ENCODE results near the gene TRNAU1AP. TPM values are rescaled to one million over a fixed set of nuclear protein-coding genes. Genes with fewer than 3 reads are reported as not detected.

Gene TRNAU1AP
- total and polyA plus RNA-seq, 2 of the 13 experiments (the other 11 are each of a cell fraction or from before 2014, with no cell fraction given) = 29.0 to 42.9 TPM

GRCh38 chr1:28505406-28506187 lies 47.3 kb upstream of the TRNAU1AP start, which contains the start of gene RCC1:
Gene RCC1 (plus strand): TSS chr1:28506043. CDS start chr1:28529867, 23,824 bp downstream.
- H2AFZ ChIP-seq (ENCODE audit: low read length) = peak within 1 kb of the TSS; percentile 8
- TSS peak; percentile 98 for BruUV-seq (replicated peaks)
- CTCF ChIA-PET (ENCODE audit: low intra/inter-chr PET ratio, low total read pairs) = interaction anchor here (1.0 kb wide), 1 partner anchor 260 kb away, joined by 3 read pairs; no protein-coding TSS in a partner anchor
- POLR2A ChIA-PET = interaction anchor here (0.6 to 5.8 kb wide), 30 partner anchors 8 to 780 kb away, joined by 3 to 62 read pairs (median 3); partner anchors contain the start of genes ATP5IF1, FAM76A, GMEB1 and MED18
- WGBS (ENCODE audit: low lambda C conversion rate) = under 1% methylated on average over 37 of the region's 41 CpGs
- H3K4me1 ChIP-seq (ENCODE audit: insufficient read depth, low read length) = peaks cover 36% of the 10 kb centered on the region
- H3K36me3 ChIP-seq (replicated peaks in 1 of 2; ENCODE audit: control insufficient read depth in 1 of 2, insufficient read depth in 2 of 2, low read length in 2 of 2) = peaks cover 8 to 40% of the 10 kb centered on the region in 2 experiments
- H3K9ac ChIP-seq (ENCODE audit: insufficient read depth, low read depth, low read length) = peak within 1 kb of the TSS; percentile 99
- intact Hi-C loops (cut with micrococcal nuclease; ENCODE audit: unreplicated experiment) = no loop called here
- no peaks in the 10 kb centered on the region; a peak in 1 of 5 replicates for H3K27me3 ChIP-seq (ENCODE audit: control insufficient read depth in 1 of 2, insufficient read depth in 2 of 2, low read length in 2 of 2)
- peak within 1 kb of the TSS; percentile 95 to 97 (median 96) for H3K4me3 ChIP-seq (replicated peaks in 1 of 3; ENCODE audit: insufficient read depth in 1 of 3, low read depth in 2 of 3, low read length in 3 of 3)
- H3K4me2 ChIP-seq (ENCODE audit: low read depth, low read length) = peak within 1 kb of the TSS; percentile 88
- H3K27ac ChIP-seq (ENCODE audit: extremely low read length, insufficient read depth, low read length) = peak within 1 kb of the TSS; percentile 86
- ATAC-seq (peak; percentile 83), FAIRE-seq (peak; percentile 97), DNase-seq (ENCODE audit: low spot score) (peak; percentile 99)
- H3K79me2 ChIP-seq (ENCODE audit: insufficient read depth, low read length) = peaks cover 49% of the 10 kb centered on the region
- peaks cover 19% of the 10 kb centered on the region for H4K20me1 ChIP-seq (ENCODE audit: insufficient read depth, low read length)
- in situ Hi-C loops (cut with HindIII; ENCODE audit: extremely low pct_ligation_motif_present, low pct_unique_long_range_greater_than_20kb) = no loop called here
- H3K9me3 ChIP-seq (ENCODE audit: low read length) = no peaks in the 10 kb centered on the region
- TF ChIP-seq SIN3B (IDR thresholded peaks at IDR 0.05; ENCODE audit: low read length) = no peak
- peak; percentile 68; the same call in 1 of the 2 replicates for TF ChIP-seq AKAP8 (CRISPR knock-in tag; IDR thresholded peaks at IDR 0.05)
- TF ChIP-seq ZNF768 (CRISPR knock-in tag; IDR thresholded peaks at IDR 0.05) = 0 out of 2 replicates have a peak, but pooled peaks have one; percentile 12
- TF ChIP-seq TEF (CRISPR knock-in tag; IDR thresholded peaks at IDR 0.05) = no peak
- no peak for TF ChIP-seq ZNF451 (CRISPR knock-in tag; IDR thresholded peaks at IDR 0.05)
- peak; percentile 55; the same call in 1 of the 2 replicates for TF ChIP-seq HCFC1 (IDR thresholded peaks at IDR 0.05; ENCODE audit: low read depth, low read length)
- TF ChIP-seq REST (IDR thresholded peaks at IDR 0.05; ENCODE audit: borderline replicate concordance in 1 of 2, low read depth in 1 of 2, low read length in 2 of 2) = peak in 1 of 2 experiments; percentile 82; a peak in 2 of 4 replicates
- 0 out of 2 replicates have a peak, but pooled peaks have one; percentile 28 for TF ChIP-seq ZNF670 (CRISPR knock-in tag; IDR thresholded peaks at IDR 0.05; ENCODE audit: borderline replicate concordance)
- TF ChIP-seq HOXD1 (CRISPR knock-in tag; IDR thresholded peaks at IDR 0.05) = no peak
- TF ChIP-seq, protein P1, sequence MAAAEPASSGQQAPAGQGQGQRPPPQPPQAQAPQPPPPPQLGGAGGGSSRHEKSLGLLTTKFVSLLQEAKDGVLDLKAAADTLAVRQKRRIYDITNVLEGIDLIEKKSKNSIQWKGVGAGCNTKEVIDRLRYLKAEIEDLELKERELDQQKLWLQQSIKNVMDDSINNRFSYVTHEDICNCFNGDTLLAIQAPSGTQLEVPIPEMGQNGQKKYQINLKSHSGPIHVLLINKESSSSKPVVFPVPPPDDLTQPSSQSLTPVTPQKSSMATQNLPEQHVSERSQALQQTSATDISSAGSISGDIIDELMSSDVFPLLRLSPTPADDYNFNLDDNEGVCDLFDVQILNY (CRISPR knock-in tag; conservative IDR thresholded peaks at IDR 0.05) = 0 out of 2 replicates have a peak, but pooled peaks have one; percentile 22
- no peak for TF ChIP-seq RFX1 (IDR thresholded peaks at IDR 0.05)
- no peak for TF ChIP-seq ZNF557 (CRISPR knock-in tag; IDR thresholded peaks at IDR 0.05)
- TF ChIP-seq SP5 (CRISPR knock-in tag; IDR thresholded peaks at IDR 0.05; ENCODE audit: borderline replicate concordance, low read depth) = peak; percentile 60; the same call in 1 of the 2 replicates
- TF ChIP-seq ZNF235 (CRISPR knock-in tag; IDR thresholded peaks at IDR 0.05; ENCODE audit: borderline replicate concordance) = no peak
- TF ChIP-seq ZSCAN20 (CRISPR knock-in tag; IDR thresholded peaks at IDR 0.05; ENCODE audit: borderline replicate concordance) = no peak
- peak; percentile 23; the same call in 1 of the 2 replicates for TF ChIP-seq MXD4 (CRISPR knock-in tag; IDR thresholded peaks at IDR 0.05)
- peak; percentile 84 for TF ChIP-seq PHF8 (CRISPR knock-in tag; IDR thresholded peaks at IDR 0.05)
- peak; percentile 48; the same call in 1 of the 2 replicates for TF ChIP-seq ZKSCAN8 (CRISPR knock-in tag; IDR thresholded peaks at IDR 0.05; ENCODE audit: borderline replicate concordance)
- no peak for TF ChIP-seq ZNF672 (CRISPR knock-in tag; IDR thresholded peaks at IDR 0.05)
- no peak for TF ChIP-seq ARID2 (CRISPR knock-in tag; IDR thresholded peaks at IDR 0.05; ENCODE audit: borderline replicate concordance)
